HT-29 (cell line): ENCODE results near the gene CHST1. TPM values are rescaled to one million over a fixed set of nuclear protein-coding genes. Genes with fewer than 3 reads are reported as not detected.

Experiments
- DNase-seq: peaks from one replicate; pipeline ENCODE4 v3.0.0-alpha.2; 2015; ENCODE audit warnings: low spot score
- small RNA-seq: library from RNA; depleted of rRNA; stranded (forward); fragments of <200 nt; gene quantifications from one replicate; pipeline ENCODE3, GENCODE V24; 2014
- total RNA-seq: library from RNA; depleted of rRNA; stranded (reverse); fragments of >200 nt; shearing (Covaris generic); gene quantifications from 2 replicates; pipeline ENCODE4 v1.2.3, GENCODE V29; 2014; rRNA removed

CHST1 gene
- total RNA-seq, 1 experiment from 2014 or later, result not detected

- no peak for DNase-seq
These were observed 57.4 kb downstream of the CHST1 start for GRCh38 chr11:45607995-45608394.

GRCh38 chr11:45606514-45607281, 58.7 kb downstream of the CHST1 start:
- no peak for DNase-seq

GRCh38 chr11:45605051-45605450, 60.4 kb downstream of the CHST1 start:
- DNase-seq, result no peak

GRCh38 chr11:45603946-45604682, 61.3 kb downstream of the CHST1 start:
- DNase-seq, result no peak

GRCh38 chr11:45599161-45599943, 66.1 kb downstream of the CHST1 start:
- DNase-seq, result no peak

Small RNAs within 50 kb of the gene (small RNA-seq; reads per million reads assigned to genes)
- not detected for gene MIR7154

Other genes starting within 250 kb of the CHST1 start
- gene SLC35C1, start 139.5 kb upstream of the CHST1 start, total RNA-seq, result 28.3 and 37.2 TPM in 2 replicates
- gene CRY2, start 181.9 kb upstream of the CHST1 start, total RNA-seq, result 24.0 and 28.6 TPM in 2 replicates
- gene MAPK8IP1, start 220.0 kb upstream of the CHST1 start, total RNA-seq, result 2.9 and 4.0 TPM in 2 replicates
- 0.31 and 1.7 TPM in 2 replicates for gene FREY1, start 241.6 kb upstream of the CHST1 start, total RNA-seq